DND-41 (cell line): Measurements from ENCODE around the gene EML6.

ENCODE experiments used
- ATAC-seq: fragments of 200-7000 bp; cut with Tn5 transposase; 3 replicates; pipeline ENCODE4 v1.9.1; 2021; ENCODE audit warnings: low read depth; ENCODE audit not compliant: insufficient read depth
- DNase-seq: peaks from one replicate; pipeline ENCODE4 v3.0.0-alpha.2; 2020
- H2AFZ ChIP-seq: 2 replicates; pipeline ENCODE4 v1.6.0; 2012; ENCODE audit warnings: low read depth, low read length
- H3K27ac ChIP-seq: 2 replicates; pipeline ENCODE4 v1.5.1; 2012; ENCODE audit warnings: low read length, inconsistent platforms
- H3K27me3 ChIP-seq: fragments of 200-600 bp; sonication (generic); 2 replicates; pipeline ENCODE4 v1.6.0; 2012; ENCODE audit warnings: low read length, mild to moderate bottlenecking, inconsistent platforms; ENCODE audit not compliant: insufficient read depth, poor library complexity
- H3K36me3 ChIP-seq: 2 replicates; pipeline ENCODE4 v1.5.1; 2012; ENCODE audit warnings: low read length, inconsistent platforms; ENCODE audit not compliant: insufficient read depth
- H3K4me1 ChIP-seq: 2 replicates; pipeline ENCODE4 v1.5.1; 2012; ENCODE audit warnings: mild to moderate bottlenecking, low read length; ENCODE audit not compliant: insufficient read depth
- H3K4me2 ChIP-seq: 2 replicates; pipeline ENCODE4 v1.6.0; 2012; ENCODE audit warnings: mild to moderate bottlenecking, moderate library complexity, low read length, inconsistent platforms; ENCODE audit not compliant: insufficient read depth
- H3K4me3 ChIP-seq, 2 experiments: fragments of 200-600 bp in 1 of 2; shearing (Covaris generic) in 1 of 2; 2 replicates each; pipeline ENCODE4 v1.5.1; 2012 to 2016; ENCODE audit warnings: inconsistent platforms in 2 of 2, low read length in 2 of 2, mild to moderate bottlenecking in 2 of 2, low read depth in 1 of 2, moderate library complexity in 1 of 2
- H3K79me2 ChIP-seq: 2 replicates; pipeline ENCODE4 v1.6.0; 2012; ENCODE audit warnings: low read length, inconsistent platforms; ENCODE audit not compliant: insufficient read depth
- H3K9ac ChIP-seq: 2 replicates; pipeline ENCODE4 v1.6.0; 2012; ENCODE audit warnings: low read depth, mild to moderate bottlenecking, inconsistent platforms, low read length, moderate library complexity
- H3K9me3 ChIP-seq: 2 replicates; pipeline ENCODE4 v1.5.1; 2012; ENCODE audit warnings: low read length, moderate library complexity, mild to moderate bottlenecking, inconsistent platforms; ENCODE audit not compliant: insufficient read depth, severe bottlenecking
- H4K20me1 ChIP-seq: 2 replicates; pipeline ENCODE4 v1.6.0; 2012; ENCODE audit warnings: low read length; ENCODE audit not compliant: insufficient read depth
- CTCF ChIP-seq: IDR thresholded peaks from 2 replicates; pipeline ENCODE4 v1.5.1; 2012; ENCODE audit warnings: borderline replicate concordance, low read length, moderate library complexity, mild to moderate bottlenecking; ENCODE audit not compliant: poor library complexity, severe bottlenecking; ENCODE audit errors: extremely low read depth
- EZH2 ChIP-seq: IDR thresholded peaks from 3 replicates; pipeline ENCODE4 v1.6.1; 2012; ENCODE audit warnings: borderline replicate concordance, low read depth, mild to moderate bottlenecking, moderate library complexity, low read length, inconsistent platforms; ENCODE audit not compliant: severe bottlenecking

EML6 gene

GRCh38 chr2:54855434-54855833 lies 132.0 kb downstream of the EML6 start:
- DNase-seq (no peak), ATAC-seq (no peak)
- no peaks in the 10 kb centered on the region for H3K36me3 ChIP-seq
- no peaks in the 10 kb centered on the region for H4K20me1 ChIP-seq
- H3K9ac ChIP-seq: no peak overlapping the region
- no peak overlapping the region for H3K27ac ChIP-seq
- no peak overlapping the region for H3K4me2 ChIP-seq
- H3K79me2 ChIP-seq: no peaks in the 10 kb centered on the region
- H2AFZ ChIP-seq: no peak overlapping the region
- no peaks in the 10 kb centered on the region for H3K27me3 ChIP-seq
- no peaks in the 10 kb centered on the region for H3K4me1 ChIP-seq
- TF ChIP-seq EZH2 (no peak), CTCF (no peak)
- no peaks in the 10 kb centered on the region for H3K9me3 ChIP-seq
- H3K4me3 ChIP-seq: no peak overlapping the region

GRCh38 chr2:54858021-54858681 lies 134.7 kb downstream of the EML6 start:
- H2AFZ ChIP-seq: no peak overlapping the region
- no peaks in the 10 kb centered on the region for H3K9me3 ChIP-seq
- H3K4me1 ChIP-seq: no peaks in the 10 kb centered on the region
- no peak overlapping the region for H3K4me3 ChIP-seq
- H3K36me3 ChIP-seq: no peaks in the 10 kb centered on the region
- no peak overlapping the region for H3K9ac ChIP-seq
- ATAC-seq (no peak), DNase-seq (no peak)
- H4K20me1 ChIP-seq: no peaks in the 10 kb centered on the region
- no peak overlapping the region for H3K27ac ChIP-seq
- H3K27me3 ChIP-seq: no peaks in the 10 kb centered on the region
- TF ChIP-seq EZH2: no peak
- no peak for TF ChIP-seq CTCF
- no peaks in the 10 kb centered on the region for H3K79me2 ChIP-seq
- H3K4me2 ChIP-seq: no peak overlapping the region

GRCh38 chr2:54859416-54859815 lies 136.0 kb downstream of the EML6 start:
- Histone ChIP-seq H3K9ac (no peak overlapping the region), H2AFZ (no peak overlapping the region), H3K4me2 (no peak overlapping the region), H3K27ac (no peak overlapping the region), H3K4me3 (no peak overlapping the region), H3K27me3 (no peaks in the 10 kb centered on the region), H3K4me1 (no peaks in the 10 kb centered on the region), H3K9me3 (no peaks in the 10 kb centered on the region), H3K79me2 (no peaks in the 10 kb centered on the region), H3K36me3 (no peaks in the 10 kb centered on the region), H4K20me1 (no peaks in the 10 kb centered on the region)
- ATAC-seq: no peak
- no peak for DNase-seq
- no peak for TF ChIP-seq CTCF
- no peak for TF ChIP-seq EZH2
